ENCODE data around the gene WT1. TPM values are rescaled to one million over a fixed set of nuclear protein-coding genes. Genes with fewer than 3 reads are reported as not detected.
"Not testable (repeated sequence)": the region's sequence is repeated elsewhere in the genome, so short reads cannot be mapped to it uniquely, and the experiment has no call there.

The WT1 gene
- polyA plus RNA-seq, 1 donor, result not detected

DNA sequence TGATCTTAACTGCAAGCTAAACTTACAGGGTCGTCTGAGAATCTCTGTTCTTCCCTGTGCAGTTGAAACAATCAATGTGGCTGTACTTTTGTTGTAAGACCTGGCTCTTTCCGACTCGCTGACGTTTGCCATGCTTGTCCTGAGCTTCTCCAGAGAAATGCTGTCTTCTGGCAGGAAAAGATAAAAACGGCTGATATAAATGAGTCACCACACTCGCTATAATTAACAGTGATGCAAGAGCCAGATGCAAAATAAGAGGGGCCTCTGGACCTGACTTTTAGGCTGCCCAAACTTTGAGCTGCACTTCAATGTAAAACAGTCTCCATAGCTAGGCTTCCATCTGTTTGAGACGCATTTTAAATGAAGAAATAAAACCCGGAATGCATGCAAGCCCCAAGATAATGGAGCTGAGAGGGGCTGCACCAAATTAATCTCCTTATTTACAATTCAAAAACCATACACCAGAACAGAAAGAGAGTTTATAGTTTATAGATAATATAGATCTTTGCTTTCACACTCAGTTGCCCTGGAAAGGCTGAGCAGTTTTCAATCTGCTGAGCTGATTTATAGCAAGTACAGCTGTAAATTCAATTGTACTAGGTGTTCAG is 48.5 kb downstream of the WT1 start:
- DNase-seq, result no peak

DNA sequence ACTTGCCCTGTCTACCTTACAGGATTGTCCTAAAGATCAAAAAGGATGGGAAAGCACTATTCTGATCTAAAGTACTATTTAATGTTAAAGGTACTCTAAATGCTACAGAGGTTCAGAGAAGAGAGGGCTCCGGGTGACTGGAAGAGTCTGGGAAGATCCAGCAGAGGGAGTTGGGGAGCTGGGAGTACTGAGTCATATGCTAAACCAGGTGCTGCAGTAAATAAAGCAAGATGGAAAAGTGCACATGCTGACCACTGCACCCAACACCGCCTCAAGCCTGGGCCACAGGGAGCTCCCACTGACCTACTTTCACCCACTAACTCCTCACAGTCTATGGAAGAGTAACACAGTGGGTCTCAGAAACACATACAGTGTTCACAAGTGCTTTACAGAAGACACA is 49.3 kb downstream of the WT1 start:
- no peak for DNase-seq

DNA sequence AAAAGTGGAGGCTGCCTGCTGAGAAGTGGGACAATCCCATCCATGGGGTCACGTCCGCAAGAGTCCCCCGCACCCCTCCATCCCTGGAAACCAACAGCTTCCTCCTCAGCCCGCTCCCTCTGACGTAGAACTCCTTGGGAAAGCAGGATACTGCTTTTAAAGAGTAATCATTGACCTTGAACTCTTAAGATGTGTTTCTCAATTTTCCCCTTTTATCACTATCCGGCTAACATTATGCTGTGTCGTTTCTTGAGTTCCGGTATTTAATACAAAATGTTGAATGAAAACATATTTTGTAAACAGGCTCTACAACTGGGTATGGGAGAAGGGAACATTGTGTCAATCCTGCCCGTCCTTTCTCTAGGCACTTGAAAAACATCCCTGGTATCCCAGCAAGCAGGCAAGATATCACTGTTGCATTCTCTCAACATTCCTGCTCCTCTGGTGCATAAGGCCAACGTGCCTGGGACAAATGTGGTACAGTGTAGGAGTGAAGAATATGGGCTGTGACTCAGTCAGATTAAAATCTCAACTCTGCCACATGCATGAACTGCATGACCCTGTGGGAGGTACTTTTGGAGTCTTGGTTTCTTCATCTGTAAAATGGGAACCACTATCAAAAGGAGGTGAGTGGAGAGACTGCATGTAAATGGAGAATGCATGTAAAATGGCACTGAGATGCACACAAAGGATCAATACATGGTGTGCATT is 52.8 kb downstream of the WT1 start:
- no peak for DNase-seq

DNA sequence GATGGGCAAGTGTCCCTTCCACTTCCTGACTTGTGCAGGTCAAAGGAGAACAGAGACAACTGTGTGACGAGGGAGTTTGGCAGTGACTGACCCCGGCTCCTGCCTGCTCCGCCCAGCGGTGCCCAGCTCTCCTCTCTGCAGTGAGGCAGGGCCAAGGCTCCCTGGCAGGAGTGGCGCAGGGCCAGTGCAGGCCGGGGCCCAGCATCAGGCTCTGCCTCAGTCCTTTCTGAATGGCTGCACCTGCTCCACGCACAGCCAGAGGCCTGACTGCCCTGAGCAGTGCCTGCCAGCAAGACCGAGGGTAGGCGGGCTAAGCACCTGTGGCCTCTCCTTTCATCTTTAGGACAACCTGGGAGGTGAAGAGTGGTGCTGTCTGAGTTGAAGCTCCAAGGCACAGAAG is 54.2 kb downstream of the WT1 start:
- no peak for DNase-seq

DNA sequence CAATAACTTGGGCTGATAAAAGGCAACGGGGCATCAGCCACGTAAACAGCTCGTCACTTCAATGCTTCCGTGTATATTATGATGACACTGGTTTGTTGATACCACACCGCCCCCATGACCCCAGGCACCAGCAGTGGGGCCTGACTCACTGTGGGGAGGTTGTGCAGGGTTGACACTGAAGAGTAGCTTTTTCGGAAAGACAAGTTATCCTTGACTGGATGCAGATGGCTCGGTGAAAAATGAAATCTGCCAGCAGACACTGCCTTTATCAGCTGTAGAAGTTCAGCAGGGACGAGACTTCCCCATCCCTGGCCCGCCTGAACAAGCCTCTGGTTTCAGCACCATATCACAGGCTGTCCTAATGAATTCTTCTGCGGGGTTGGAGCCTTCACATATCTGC is 55.6 kb downstream of the WT1 start:
- no peak for DNase-seq

DNA sequence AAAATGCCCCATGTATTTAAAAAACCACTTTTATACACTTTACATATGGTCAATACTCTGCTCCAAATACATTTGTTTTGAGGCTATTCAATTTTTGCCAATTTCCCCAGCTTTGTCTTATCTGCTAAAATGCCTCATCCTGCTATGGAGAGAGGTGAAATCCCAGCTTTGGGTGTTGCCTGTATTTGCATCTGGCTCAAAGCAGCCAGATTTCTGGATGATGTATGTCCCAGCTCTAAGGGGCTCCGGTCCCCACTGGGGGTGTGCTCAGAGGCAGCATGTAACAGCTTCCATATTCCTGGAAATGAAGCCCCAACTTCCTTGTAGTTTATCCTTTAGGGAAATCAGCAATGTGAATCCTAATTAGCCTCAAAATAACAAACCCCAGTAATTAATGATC is 59.5 kb downstream of the WT1 start:
- DNase-seq, result no peak

DNA sequence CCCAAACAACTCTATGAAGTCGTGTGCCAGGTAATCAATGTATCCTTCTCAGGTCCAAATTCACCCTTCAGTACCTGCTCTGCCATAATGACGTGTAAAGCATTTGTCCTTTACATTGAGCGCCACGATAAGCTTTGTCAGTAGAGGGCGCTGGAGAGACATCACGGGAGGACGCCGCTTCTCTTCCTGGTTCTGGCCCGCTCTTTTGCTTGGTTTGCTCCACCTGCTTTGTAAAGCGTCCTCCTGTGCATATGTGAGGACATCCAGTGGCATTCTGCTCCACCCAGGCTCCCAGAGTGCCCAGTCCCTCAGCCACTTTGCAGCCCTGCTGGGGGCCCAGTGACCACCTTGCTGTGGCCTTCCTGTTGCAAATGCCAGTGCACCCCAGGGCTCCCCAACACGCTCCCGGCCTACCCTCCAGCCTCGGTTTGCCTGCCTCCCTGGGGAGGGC is 61.1 kb downstream of the WT1 start:
- DNase-seq, result no peak

DNA sequence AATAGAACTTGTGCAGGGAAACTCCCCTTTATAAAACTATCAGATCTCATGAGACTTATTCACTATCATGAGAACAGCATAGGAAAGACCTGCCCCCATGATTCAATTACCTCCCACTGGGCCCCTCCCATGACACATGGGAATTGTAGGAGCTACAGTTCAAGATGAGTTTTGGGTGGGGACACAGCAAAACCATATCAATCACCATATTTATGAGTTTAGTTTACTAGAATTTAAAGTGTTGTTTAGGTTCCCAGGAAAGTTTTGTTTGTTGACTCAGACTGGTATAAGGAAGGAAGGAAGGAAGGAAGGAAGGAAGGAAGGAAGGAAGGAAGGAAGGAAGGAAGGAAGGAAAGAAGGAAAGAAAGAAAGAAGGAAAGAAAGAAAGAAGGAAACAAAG is 65.4 kb downstream of the WT1 start:
- DNase-seq, result not testable (repeated sequence)

DNA sequence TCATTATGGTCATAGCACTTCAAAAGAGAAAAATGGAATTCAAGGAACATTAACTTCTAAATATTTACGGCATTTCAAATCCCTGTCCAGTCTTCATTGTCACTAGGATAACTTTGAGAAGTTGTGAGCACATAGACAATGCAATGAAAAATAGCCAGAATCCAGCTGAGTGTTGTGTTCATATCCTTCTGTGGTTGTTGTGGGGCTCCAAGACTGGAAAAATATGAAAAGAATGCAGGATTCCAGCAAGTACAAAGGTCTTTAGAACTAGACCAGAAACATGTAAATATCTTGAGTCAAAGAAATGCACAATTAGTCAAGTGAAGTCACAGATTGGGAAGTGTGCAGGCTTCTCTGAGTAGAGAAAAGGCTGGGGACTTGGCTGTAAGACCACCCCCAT is 68.7 kb downstream of the WT1 start:
- no peak for DNase-seq

DNA sequence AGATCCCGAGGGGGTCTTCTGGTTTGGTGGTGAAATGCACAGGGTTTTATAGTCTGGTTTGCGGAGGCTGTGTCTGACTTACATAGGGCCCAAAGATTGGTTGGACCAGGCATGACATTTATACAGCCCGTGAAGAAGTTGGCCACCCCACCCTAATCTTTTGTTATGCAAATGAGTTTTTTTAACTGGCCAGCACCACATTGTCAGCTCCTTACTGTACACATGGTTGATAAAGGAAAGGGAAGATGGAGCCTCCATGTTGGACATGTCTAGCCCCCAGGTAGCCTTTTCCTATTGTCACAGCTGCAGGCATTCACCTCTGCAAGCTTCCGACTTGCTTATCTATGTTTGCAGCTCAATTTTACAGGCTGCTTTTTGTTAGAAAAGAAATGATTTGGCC is 70.1 kb downstream of the WT1 start:
- DNase-seq, result no peak

DNA sequence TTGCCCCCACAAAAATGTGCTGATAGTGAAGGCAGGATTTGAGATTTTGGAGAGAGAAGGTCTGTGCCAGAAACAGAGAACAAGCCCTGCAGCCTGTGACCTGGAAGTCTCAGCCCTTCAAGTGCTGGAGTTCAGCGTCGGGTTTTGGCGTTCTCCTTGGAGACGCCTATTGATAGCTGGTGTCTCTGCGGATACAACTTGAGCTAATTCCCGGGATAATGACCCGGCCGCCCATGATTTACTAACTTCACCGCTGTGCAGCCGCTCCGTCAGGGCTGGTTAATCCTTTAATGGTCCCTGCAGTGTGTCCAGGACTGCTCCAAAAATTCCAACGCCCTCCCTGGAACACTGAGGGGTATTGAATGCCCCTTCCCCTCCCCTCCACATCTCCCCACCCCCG is 76.6 kb downstream of the WT1 start:
- DNase-seq, result no peak

DNA sequence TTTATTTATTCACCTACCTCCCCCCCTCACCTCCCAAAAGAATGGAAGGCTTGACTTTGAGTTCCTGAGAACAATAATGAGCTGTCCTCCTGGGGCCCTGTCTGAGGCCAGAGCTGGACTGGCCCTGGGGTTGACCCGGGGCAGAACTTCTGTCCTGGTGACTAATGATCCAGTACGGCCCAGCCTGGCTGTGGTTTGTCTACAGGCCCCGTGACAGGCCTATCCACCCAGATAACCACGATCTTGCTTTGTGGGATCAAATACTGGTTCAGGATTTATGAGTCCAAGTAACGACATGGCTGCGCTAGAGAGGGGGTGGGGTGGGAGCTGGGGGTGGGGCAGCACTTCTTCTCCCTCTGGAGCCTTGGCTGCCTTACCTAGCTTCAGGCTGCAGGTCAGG is 81.5 kb downstream of the WT1 start:
- DNase-seq, result no peak

DNA sequence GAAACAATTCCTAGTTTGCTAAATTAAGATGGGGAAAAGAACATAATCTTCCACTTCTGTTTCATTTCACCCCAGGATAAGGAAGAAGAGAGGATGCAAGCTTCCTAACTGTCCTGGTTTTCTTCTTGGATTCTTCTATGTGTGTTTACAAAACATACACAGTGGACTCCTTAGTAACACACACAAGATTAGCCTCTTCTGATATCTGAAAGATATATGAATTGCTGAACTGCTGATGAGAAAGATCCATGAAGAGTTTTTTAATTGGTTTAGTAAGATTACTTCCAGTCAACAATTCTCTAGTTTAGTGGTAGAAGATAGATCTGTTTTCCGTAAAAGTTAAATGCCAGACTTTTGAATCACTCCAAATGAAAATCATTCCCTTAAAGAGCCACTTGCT is 86.8 kb downstream of the WT1 start:
- DNase-seq, result no peak

DNA sequence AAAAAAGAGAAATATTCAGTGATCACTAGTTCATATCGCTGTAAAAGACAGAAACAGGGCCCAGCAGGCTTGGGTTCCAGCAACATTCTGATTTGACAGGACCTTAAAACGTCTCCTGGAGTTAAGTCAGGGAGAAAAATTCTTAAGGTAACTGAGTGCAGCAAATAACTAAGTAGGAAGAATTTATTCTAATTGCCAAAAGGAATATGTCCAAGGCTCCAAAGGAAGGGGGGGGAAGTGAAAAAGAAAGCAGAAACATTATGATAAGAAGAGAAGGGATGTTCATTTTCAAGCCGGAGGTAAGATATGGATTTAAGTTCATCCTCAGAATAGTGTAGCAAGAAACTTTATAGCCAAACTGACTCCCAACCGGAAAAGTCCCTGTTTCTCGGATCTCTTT is 90.4 kb downstream of the WT1 start:
- no peak for DNase-seq

DNA sequence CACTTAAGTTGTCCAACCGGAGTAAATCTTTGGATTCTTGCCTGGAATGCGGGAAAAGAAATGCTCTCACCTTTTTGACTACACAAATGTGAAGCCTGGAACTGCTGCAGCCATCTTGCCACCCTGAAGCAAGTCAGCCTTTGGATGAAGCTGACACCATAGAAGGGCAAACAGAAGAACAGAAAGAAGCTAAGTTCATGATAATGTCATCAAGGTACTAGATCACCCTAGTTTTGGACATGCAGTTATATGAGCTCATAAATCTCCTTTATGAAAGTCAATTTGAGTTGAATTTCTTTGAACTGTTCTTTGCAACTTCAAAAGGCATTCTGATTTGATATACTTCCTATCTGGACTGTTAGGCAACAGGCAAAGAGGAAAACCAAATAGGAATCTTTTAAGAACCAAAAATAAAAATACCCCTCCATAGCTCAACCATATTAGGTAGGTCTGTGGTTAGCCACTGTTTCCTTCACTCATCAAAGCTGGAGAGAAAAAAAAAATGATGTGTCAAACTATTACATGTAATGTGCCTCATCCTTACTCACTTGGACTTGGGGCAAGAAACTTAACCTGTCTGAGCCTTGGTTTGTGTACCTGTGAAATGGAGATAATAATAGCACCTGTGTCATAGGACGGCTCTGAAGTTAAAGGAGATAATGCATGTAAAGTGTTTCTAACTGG is 91.9 kb downstream of the WT1 start:
- no peak for DNase-seq

DNA sequence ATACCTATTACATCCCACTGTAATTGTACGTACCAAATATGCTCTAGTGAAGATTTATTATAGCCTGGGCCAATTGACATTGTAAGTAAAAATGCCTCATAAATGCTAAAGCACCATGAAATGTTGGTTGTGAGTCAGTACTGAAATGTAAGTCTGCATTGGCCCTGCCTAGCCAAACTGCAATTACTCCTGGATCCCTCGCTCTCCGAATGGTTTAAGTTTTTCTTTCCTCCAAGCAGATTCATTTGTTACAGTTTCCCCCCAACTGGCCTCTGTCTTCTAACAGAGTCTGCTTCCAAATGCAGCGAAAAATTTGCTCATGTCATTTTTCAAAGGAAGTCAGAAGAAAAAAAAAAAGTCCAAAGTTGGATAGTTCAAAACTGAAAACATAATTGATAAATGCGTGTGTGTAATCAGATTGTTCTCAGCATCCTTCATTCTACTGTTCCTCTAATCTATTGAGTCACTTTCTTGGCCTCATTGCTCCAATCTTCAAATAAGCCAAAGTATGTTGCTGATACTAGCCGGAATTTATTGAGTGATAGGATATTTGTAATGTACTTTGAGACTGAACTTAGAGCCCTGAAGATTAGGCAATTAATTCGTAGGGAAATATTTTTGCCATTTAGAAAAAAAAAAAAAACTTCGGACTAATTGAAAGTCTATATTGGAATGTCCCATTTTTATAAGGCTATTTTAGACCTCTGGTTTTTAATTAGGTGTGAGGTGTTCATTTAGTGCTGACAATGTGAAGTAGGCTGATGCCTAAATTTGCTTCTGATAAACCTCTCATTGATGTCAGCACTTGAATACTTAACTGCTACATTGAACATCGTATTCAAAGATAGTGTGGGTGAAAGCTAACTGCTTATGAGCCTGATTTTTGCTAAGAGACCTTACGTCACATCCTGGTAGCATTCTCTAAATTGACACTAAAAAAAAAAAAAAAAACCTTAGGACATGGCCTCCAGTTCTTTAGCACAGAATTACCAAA is 93.4 kb downstream of the WT1 start:
- DNase-seq, result no peak

DNA sequence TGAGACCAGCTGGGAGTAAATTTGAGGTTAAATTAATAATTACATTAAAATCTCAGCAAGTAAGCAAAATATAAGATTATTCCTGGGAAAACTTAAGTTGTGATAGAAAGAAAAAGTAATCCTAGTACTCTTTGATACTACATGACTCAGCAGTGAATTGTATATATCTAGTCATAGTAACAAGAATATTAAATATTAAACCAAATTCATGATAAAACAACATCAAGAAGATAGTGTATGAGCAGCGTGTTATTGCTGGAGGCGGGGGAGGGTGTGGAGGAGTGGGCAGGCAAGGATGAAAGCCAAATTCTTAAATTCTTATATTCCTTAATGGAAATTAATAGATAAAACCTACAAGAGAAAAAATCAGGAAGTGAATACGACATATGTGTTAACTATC is 95.2 kb downstream of the WT1 start:
- no peak for DNase-seq

Other genes with a start within 250 kb of the WT1 start
- gene EIF3M, start 148.3 kb upstream of the WT1 start, polyA plus RNA-seq (ENCODE audit: insufficient read length), result 326 TPM